CD4-positive, alpha-beta T cell treated with Interferon gamma for 1 hour (primary cell): ENCODE results near the gene PIGX.

Experiments used
- DNase-seq: peaks from one replicate; pipeline ENCODE4 v3.0.0-alpha.2; 2020

Gene PIGX

DNA sequence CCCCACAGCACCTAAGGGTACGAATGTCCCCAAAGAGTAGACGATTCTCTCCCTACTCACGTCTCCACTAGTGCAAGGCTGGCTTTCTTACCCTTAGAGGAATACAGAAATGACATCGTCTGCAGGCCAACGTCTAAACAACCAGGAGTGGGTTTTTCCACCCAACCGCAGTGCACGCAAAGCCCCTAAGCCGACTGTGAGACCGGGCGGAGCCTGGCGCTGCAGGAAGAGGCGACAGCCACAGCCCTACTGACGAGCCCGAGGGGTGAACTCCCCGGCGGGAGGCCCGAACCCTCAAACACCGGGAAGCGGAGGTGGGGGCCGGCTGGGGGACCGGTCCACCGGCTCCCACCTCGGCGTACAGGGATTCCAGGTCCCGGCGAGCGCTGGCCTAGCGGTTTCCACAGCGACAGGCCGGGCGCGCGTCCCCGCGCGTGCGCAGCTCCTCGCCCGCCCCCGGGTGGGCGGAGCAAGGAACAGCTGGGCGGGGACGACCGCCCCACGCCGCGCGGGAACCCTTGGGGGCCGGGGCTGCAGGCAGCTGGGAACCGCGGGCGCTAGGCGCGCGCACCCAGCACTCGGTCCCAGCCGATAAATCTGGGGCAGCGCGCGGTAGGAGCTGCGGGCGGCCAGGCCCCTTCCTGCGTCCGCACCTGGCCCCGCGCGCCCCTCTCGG, at the start of gene PIGX, which contains the start of gene CEP19:
TSS of gene PIGX (plus strand) at position 540 of the 676 bp plus-strand sequence.
TSS of gene CEP19 (minus strand) at position 413 of the 676 bp plus-strand sequence. CDS start 3,593 bp downstream, outside the sequence.
- peak; percentile 95 for DNase-seq

DNA sequence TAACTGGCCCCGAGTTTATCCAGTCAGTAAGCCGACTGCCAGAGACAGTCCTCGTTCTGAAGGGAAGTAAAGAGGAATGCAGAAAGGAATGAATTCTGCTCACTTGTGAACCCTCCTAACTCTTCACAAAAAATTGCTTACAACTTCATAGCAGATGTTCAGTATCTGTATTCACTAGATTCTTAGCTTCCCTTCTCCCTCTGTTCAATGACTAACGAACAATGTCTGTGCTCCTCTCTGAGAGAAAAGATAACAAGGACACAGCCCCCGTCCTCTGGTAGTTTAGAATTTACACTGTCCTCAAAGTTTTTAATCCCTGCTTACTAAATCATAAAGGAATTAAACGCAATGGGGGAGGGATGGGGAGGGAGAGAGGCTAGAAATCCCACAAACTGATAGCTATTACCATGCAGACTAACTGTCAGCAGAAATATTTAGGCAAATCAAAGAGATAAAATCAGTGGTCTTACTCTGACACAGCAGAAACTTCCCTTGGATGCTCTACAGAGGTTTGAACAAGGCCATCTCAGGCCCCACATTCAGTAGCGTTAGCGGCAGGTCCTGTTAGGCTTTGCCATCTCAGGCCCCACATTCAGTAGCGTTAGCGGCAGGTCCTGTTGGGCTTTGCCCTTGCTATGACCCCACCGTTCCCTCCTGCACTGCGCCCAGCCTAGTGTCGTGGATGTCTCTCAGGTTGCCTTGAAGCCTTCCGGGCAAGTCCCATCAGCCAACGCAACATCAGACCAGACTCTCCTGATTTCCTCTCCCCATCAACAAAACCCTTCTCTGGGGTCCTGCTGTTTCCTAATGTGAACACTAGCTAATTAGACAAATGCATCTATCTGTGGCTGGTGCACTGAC, 49.2 kb upstream of the PIGX start:
- DNase-seq = no peak

DNA sequence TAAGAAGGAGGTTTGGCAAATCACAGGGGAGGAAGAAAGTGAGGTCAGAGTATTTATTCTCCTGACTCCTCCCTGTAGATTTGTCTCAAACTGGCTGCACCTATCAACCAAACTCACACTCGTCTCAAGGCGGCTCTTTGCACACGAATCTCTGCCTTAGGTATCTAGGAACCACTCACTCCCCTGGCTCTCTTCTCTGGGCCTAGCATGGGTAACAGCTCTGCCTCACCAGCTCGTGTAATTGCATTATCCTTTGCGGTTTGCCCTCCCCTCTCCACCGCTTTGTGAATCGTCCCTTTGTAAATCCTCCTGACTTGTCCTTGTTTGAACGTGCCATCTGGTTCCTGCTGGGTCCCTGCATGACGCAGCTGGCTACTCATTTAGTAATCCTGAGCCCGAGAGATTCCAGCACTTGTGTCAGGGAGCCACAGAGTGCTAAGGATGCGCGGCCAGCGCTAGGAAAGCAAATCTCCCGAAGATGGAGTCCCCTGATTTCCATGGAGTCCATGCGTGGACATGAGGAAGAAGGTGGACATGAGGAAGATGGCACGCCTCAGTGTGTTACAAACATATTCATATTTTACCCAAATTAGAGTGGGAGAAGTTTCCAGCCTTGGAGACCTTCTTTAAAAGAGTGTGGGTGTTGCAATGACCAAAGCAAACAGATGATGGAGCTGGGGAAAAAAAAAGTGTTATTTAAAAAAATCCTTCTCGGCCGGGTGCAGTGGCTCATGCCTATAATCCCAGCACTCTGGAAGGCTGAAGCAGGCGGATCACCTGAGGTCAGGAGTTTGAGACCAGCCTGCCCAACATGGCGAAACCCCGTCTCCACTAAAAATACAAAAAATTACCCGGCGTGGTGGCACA, 45.9 kb upstream of the PIGX start:
- DNase-seq = no peak

DNA sequence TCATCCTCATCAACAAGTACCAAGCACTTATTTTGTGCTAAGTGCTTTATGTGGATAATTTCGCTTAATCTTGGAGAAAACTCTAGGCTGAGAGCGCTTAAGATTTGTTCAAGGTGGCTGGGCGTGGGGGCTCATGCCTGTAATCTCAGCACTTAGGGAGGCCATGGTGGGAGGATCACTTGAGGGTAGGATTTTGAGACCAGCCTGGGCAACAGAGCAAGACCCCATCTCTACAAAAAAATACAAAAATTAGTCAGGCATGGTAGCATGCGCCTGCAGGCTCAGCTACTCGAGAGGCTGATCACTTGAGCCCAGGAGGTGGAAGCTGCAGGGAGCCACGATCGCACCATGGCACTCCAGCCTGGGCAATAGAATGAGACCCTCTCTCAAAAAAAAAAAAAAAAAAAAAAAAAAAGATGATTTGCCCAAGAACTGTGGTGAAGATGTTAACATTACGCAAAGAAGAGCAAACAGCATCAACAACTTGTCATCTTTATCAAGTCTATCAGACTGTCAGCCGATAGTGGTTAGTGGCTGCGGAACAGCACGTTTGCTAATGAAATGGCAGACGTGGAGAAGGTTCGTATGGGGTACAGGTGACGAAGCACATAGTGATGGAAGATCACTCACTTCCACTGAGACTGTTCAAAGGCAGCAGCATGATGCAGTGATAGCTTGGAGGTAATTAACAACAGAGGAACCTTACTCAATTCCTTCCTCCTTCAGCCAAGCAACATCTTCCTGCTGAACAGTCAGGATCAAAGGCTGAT, 44.9 kb upstream of the PIGX start:
- no peak for DNase-seq

DNA sequence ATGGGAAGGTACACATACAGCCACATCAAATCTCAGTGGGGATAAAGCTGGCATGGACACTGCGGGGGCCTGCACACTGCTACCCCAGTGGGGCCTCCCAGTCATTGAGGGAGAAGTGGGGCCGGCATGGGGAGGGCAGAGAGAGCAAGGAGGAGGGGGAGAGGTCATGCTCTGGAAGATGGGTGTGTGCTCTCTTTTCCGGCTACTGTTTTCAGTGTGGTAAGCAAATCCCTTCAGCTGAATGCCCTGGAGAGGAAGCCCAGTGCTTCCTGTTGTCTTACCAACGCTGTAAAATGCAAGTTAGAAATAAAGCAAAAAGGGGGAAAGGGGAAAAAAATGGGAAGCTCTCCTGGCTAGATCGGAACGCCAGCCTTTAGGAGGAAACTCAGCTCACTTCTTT, 41.8 kb upstream of the PIGX start:
- DNase-seq = no peak

DNA sequence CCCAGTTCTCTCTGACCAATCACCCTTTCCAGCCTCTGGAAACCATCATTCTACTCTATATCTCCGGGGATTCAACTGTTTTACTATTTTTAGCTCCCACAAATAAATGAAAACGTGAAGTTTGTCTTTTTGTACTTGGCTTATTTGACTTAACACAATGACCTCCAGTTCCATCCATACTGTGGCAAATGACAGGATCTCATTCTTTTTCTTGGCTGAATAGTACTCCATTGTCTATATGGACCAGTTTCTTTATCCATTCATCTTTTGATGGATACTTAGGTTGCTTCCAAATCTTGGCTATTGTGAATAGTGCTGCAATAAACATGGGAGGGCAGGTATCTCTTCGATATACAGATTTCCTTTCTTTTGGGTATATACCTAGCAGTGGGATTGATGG, 38.5 kb upstream of the PIGX start:
- no peak for DNase-seq

DNA sequence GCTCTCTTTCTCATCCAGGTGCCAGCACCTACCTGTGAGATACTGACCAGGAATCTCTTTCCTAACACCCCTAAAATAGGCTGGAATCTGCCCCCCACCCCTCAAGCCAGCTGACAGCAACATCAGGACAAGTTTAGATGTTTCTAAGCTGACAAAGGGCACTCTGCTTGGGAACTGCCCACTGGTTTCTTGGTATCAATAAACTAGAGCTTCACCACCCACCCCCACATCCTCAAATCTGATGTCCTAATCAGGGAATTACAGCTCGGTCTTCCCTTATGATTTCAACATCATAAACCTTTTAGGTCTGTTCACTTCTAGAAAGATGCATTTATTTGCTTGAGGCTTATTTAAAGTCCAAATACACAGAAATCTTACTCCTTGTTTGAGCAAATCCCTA, 34.8 kb upstream of the PIGX start:
- DNase-seq = no peak

DNA sequence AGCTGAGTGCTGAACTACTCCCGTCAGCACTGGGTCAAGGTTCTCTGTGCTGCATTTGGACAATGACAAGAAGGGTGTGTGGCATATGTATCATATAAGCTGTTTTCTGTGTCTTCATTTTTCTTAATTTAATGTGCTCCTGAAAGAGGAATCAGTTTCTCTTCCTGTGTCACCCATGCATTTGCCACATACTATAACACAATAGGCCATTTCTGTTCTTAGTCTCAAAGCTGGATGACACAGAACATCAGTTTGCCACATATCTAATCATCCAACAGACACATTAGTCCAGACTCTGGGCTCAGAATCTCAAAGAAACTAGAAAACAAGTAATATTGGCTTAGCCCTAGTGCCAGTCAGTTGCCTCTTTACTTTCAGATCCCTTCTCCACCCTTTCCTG, 34.2 kb upstream of the PIGX start:
- DNase-seq = no peak

DNA sequence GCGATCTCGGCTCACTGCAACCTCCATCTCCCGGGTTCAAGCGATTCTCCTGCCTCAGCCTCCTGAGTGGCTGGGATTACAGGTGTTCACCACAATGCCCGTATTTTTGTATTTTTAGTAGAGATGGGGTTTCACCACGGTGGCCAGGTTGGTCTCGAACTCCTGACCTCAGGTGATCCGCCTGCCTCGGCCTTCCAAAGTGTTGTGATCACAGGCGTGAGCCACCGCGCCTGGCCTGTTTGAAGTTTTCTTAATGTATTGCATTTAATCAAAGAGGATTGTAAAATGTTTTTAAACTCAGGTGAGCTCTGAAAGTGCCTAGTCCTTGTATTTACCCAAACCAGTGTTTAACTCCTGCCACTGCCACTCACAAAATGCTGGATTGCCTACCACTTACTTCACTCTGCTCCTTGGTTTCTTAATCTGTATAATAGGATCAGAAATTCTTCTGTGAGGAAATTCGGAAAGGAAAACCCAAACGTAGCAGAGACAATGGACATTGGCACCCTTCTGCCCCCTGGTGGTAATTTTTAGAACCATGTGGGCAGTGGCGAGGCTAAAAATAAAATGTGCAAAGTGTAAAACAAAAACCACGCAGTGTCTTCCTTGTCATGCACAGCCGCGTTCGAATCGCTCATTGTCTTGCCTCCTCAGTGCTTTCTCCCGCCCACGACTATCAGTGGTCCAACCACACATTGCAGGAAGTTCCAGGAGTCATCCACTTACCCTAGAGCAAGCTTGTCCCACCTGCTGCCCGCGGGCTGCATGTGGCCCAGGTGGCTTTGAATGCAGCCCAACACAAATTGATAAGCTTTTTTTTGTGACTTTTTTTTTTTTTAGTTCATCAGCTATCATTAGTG, 27.4 kb upstream of the PIGX start:
- DNase-seq = peak; percentile 62

DNA sequence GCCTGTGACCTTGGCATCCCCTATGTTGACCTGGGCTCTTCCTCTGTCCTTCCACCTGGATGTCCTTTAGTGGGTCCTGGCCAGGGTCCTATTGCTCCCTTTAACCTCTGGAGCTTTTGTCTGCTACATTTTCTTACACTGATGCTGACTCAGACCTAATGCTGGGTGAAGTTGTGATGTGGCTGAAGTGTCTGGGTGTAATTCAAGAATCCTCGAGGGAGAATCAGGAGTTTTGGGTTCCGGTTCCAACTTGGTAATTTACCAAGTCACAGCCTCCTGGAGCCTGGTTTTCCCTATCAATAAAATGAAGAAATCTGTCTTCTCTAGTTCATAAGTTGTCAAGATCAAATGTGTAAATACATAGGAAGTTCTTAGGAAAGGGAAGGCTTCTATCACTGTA, 25.7 kb upstream of the PIGX start:
- no peak for DNase-seq

DNA sequence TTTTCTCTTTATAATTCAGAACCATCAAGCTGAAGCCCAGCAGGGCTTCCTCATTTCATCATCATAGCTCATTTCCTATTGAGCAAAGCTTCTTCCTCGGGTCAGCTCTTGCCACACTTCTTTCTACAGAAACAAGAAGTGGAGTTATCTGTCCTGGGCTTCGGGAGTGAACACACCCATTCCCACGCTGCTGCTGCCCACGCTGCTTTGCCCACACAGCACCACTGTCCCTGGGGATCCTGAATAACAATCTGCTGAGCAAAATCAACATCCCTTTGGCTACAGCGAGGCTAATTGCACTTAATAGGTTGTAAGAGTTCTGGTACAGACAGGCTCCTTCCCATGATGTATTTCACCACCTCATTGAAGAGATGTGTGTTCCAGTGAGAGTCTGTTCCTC, 23.8 kb upstream of the PIGX start:
- peak; percentile 49 for DNase-seq

DNA sequence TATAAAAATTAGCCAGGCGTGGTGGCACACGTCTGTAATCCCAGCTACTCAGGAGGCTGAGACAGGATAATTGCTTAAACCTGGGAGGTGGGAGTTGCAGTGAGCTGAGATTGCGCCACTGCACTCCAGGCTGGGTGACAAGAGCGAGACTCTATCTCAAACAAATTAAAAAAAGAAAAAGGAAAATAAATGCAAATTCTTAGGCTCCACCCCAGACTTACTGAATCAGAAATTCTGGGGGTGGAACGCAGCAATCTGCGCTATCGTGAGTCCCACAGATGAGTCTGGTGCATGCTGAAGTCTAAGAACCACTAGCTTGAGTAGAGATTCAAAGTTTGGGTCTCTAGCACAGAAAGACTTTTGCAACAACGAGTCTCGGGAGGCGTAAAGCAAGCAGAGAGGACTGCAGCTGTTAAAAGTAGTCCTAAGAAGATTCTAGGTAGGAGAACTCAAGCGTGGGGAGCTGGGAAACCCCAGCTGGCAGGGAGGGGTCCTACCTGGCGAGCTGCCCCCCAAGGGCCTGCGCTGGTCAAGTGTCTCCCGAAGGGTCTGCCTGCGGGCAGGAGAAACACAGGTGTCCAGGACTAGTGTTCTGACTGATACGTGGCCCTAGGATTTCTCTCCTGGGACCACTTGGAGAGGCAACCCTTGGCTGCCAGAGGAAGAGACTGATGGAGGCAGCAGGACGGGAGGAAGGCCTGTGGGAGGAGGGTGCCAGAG, 22.1 kb upstream of the PIGX start:
- DNase-seq = no peak

DNA sequence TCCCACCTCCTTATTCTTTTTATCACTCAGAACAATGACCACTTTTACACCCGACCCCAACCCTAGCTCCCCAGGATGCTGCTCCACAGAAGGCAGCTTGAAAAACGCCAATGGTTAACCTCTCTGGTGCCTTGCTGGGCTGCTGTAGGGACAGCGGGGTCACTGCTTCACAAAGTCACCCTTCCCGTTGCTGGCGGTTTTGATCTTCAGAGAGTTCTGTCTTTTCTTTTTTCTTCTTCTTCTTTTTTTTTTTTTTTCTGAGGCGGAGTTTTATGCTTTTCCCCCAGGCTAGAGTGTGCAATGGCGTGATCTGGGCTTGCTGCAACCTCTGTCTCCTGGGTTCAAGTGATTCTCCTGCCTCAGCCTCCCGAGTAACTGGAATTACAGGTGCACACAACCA, 20.8 kb upstream of the PIGX start:
- DNase-seq = no peak

DNA sequence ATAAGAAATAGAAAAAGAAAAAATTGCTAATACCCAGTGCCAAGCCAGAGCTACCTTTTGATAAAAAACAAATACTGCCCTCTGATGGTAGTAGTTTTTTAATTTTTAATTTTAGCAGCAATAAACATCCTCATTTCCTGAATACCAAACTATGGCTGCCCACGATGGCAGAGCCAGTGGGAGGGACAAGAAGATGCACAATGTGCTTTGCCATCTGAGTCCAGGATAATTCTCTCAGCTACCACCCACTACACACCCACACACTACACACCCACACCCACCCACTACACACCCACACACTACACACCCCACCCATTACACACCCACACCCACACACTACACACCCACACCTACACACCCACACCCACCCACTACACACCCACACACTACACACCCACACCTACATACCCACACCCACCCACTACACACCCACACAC, 18.0 kb upstream of the PIGX start:
- DNase-seq = peak; percentile 46

DNA sequence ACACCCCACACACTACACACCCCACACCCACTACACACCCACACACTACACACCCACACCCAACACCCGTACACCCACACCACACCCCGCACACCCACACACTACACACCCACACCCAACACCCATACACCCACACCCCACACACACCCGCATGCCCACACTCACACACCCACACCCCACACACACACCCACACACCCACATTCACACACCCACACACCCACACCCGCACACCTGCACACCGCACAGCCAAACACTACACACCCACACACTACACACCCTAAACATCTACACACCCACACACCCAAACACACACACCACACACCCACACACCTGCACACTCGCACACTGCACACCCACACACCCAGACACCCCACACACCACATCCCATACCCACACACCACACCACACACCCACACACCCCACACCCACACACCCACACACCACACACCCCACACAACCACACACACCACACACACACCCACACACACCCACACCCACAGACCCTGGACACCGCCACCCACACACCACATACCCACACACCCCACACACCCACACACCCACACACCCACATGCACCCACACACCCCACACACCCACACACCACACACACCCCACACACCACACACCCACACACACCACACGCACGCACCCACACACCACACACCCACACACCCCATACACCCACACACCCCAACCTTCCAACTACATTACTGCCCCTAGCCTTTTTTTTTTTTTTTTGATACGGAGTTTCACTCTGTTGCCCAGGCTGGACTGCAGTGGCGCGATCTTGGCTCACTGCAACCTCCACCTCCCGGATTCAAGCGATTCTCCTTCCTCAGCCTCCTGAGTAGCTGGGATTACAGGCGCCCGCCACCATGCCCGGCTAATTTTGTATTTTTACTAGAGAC, 17.0 kb upstream of the PIGX start:
- DNase-seq = peak; percentile 35

DNA sequence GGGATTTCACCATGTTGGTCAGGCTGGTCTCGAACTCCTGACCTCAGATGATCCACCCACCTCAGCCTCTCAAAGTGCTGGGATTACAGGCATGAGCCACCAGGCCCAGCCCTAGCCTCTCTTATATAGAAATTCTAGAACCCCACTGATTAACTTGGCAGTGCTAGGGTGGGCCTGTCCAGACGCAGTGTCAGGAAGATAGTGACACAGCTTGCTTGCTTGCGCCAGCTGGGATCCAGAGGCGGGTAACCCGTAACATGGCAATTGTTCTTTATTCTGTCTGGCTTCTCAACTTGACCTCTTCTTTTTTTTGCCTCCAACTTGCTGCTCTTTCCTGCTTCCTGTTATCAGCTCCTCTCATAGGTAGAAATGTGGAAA, 16.3 kb upstream of the PIGX start:
- no peak for DNase-seq

DNA sequence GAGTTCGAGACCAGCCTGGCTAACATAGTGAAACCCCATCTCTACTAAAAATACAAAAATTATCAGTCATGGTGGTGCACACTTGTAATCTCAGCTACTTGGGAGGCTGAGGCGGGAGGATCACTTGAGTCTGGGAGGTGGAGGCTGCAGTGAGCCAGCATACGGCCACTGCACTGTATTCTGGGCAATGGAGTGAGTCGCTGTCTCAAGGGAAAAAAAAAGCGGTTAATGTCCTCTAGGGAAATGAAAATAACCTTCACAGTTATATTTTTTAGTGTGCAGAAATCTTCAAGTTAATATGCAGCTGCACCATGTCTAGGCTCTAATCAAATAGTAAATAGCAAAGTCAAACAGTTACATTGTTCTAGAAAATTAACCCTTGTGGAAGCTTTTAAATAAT, 14.9 kb upstream of the PIGX start:
- no peak for DNase-seq

DNA sequence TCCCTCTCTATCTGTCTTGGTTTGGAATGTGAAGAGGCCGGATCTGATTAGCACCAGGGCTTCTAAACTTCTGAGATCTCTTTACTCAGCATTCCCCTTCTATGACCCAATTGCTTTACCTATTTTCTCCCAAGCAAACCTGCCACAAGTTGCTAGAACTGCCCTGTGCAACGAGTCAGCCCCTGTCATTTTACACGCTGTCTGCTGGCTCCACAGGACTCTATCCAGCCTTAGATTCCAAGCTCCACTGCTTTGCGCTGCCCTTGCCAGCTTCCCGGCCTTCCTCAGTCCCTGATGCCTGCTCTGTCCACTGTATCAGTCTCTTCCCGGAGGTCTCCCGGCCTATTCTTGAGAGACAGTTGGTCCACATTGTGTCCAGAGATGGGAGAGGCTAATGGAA, 12.4 kb upstream of the PIGX start:
- DNase-seq = no peak

DNA sequence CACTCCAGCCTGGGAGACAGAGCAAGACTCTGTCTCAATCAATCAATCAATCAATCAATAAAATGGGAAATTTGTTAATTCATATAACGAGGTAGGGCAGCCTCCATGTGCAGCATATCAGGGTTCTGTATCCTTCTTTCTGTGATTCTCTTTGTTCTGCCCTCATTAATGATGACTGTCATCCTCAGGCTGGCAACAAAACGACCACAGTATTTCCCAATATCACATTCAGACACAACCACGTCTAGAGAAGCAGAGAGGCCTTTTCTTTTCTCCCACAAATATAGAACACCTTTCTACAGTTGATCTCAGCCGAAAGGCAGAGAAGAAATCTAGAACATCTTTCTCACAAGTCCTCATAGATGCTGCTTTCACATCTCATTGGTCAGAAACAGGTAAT, 11.4 kb upstream of the PIGX start:
- DNase-seq = no peak

DNA sequence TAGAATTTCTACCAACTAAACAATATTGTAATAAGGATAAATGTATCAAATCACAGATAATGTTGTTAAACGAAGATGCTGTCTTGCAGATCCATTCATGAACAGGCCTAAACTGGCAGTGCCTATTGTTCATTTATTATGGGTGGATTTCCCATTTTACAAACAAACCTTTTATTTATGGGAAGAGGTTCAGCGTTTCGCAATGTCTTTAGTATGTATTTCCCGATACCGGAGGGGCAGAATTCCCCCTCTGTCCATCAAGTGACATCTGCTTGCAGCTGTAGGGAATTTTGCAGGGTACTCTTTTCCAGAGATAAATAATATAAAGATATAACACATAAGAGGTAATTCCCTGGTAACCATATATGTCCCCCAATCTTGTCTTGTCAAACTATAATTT, 5.8 kb upstream of the PIGX start:
- DNase-seq = no peak
